ENCODE results near the gene CRHR1. TPM values are rescaled to one million over a fixed set of nuclear protein-coding genes. Genes with fewer than 3 reads are reported as not detected.
A peak's percentile ranks its signal among the peaks of the same experiment; 100 is the strongest.

The CRHR1 gene
- total RNA-seq, 2 donors from 2014 or later: not detected

GRCh38 chr17:45851022-45851421 is 66.9 kb downstream of the CRHR1 start:
- DNase-seq: no peak
- no peak overlapping the region for H3K27ac ChIP-seq
- intact Hi-C loops (cut with DNase I): no loop called here
- no peak for ATAC-seq
- no peak for TF ChIP-seq POLR2A (IDR thresholded peaks at IDR 0.05)
- TF ChIP-seq, protein P1, sequence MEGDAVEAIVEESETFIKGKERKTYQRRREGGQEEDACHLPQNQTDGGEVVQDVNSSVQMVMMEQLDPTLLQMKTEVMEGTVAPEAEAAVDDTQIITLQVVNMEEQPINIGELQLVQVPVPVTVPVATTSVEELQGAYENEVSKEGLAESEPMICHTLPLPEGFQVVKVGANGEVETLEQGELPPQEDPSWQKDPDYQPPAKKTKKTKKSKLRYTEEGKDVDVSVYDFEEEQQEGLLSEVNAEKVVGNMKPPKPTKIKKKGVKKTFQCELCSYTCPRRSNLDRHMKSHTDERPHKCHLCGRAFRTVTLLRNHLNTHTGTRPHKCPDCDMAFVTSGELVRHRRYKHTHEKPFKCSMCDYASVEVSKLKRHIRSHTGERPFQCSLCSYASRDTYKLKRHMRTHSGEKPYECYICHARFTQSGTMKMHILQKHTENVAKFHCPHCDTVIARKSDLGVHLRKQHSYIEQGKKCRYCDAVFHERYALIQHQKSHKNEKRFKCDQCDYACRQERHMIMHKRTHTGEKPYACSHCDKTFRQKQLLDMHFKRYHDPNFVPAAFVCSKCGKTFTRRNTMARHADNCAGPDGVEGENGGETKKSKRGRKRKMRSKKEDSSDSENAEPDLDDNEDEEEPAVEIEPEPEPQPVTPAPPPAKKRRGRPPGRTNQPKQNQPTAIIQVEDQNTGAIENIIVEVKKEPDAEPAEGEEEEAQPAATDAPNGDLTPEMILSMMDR (IDR thresholded peaks at IDR 0.05): no peak
- 71 to 80% methylated on average over 6 of the region's 6 CpGs for WGBS, 2 donors
- no peaks in the 10 kb centered on the region for H3K27me3 ChIP-seq
- H3K4me3 ChIP-seq: no peak overlapping the region
- no peaks in the 10 kb centered on the region for H3K36me3 ChIP-seq (replicated peaks in 1 of 2; ENCODE audit: insufficient read depth in 1 of 2, low read depth in 2 of 2)
- H3K9me3 ChIP-seq: no peaks in the 10 kb centered on the region
- no peaks in the 10 kb centered on the region for H3K4me1 ChIP-seq

DNA sequence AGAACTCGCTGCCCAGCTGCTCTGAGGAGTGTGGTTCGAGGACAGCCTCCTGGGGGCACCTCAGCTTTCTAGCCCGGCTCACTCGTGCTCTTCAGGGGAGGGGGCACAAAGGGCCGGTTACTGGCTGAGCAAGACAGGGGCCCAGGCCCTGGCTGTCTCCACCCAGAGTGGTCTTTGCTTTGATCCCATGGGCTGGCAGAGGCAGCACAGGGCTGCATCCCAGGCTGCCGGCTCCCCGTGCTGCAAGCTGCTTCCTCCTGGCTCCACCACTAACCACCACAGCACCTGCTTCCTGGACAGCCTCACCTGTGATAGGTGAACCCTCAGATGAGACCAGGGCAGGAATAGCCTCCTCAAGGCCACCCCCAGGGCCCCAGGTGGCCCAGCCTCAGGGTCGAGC is 67.3 kb downstream of the CRHR1 start:
- no peak for ATAC-seq
- no peaks in the 10 kb centered on the region for H3K27me3 ChIP-seq
- no peak overlapping the region for H3K4me3 ChIP-seq
- WGBS, 2 donors: 26 to 37% methylated on average over 3 to 8 of the region's 8 CpGs
- DNase-seq: no peak
- no peaks in the 10 kb centered on the region for H3K4me1 ChIP-seq
- no peaks in the 10 kb centered on the region for H3K36me3 ChIP-seq (replicated peaks in 1 of 2; ENCODE audit: insufficient read depth in 1 of 2, low read depth in 2 of 2)
- no peak overlapping the region for H3K27ac ChIP-seq
- no peaks in the 10 kb centered on the region for H3K9me3 ChIP-seq
- TF ChIP-seq, protein P1 (IDR thresholded peaks at IDR 0.05): no peak
- no peak for TF ChIP-seq POLR2A (IDR thresholded peaks at IDR 0.05)
- intact Hi-C loops (cut with DNase I): no loop called here

DNA sequence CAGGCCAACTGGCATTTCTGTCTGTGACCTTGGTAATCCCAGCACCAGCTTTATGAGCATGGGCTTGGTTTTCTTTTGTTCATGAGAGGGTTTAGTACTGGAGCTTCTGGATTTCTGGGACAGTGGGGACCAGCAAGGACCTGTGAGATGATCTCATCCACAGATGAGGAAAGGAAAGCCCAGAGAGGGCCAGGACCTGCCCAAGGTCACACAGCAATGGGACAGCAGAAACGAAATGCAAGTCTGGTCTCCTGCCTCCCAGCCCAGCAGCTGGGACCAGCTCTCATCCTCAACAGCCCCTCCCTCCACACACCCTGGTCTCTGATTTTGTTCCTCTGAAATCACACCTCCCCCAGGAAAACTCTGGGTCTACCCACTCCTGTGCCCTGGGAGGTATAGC is 67.8 kb downstream of the CRHR1 start:
- no peaks in the 10 kb centered on the region for H3K36me3 ChIP-seq (replicated peaks in 1 of 2; ENCODE audit: insufficient read depth in 1 of 2, low read depth in 2 of 2)
- intact Hi-C loops (cut with DNase I): no loop called here
- no peaks in the 10 kb centered on the region for H3K4me1 ChIP-seq
- DNase-seq (no peak), ATAC-seq (no peak)
- no peak for TF ChIP-seq POLR2A (IDR thresholded peaks at IDR 0.05)
- TF ChIP-seq, protein P1 (IDR thresholded peaks at IDR 0.05): no peak
- no peak overlapping the region for H3K27ac ChIP-seq
- no peaks in the 10 kb centered on the region for H3K9me3 ChIP-seq
- H3K27me3 ChIP-seq: no peaks in the 10 kb centered on the region
- H3K4me3 ChIP-seq: no peak overlapping the region
- WGBS, 2 donors: 14 to 27% methylated on average over 1 of the region's 1 CpG

DNA sequence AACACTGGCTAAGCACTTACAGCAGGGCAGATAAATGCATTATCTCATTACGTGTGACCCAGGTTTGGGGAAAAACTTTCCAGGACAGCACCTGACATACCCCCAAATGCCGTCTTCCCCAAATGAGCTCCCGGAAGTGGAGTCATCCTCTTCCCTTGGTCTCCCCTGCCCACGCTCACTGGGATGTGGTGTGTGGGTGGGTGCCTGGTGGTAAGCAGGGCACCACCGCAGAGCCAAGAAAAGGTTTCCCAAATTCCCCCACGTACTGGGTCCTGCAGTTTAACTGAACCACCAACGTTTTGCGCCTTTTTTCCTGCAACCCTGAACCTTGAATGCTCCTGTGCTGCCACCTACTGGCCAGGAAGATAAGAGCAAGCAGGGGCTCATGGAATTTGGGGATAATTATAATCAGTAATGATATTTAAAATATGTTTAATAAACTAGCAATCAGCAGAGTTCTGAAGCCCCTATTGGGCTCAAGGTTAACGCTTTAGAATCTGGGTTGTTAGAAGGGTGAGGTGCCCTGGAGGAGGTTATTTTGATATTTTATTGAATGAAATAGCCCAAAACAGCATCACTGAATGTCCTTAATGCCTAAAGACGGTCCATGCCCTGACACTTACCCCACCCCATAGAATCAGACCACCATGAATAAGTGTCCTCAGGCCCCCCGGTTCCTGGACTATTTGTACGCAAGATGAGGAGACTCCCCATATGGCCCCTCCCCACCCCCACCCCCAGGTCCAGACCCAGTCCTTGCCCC is 68.6 kb downstream of the CRHR1 start:
- Histone ChIP-seq H3K27ac (no peak overlapping the region), H3K4me3 (no peak overlapping the region), H3K9me3 (no peaks in the 10 kb centered on the region), H3K27me3 (no peaks in the 10 kb centered on the region), H3K36me3 (replicated peaks in 1 of 2; ENCODE audit: insufficient read depth in 1 of 2, low read depth in 2 of 2) (no peaks in the 10 kb centered on the region), H3K4me1 (no peaks in the 10 kb centered on the region)
- 17 to 23% methylated on average over 11 to 12 of the region's 12 CpGs for WGBS, 2 donors
- ATAC-seq (no peak), DNase-seq (peak; percentile 59 to 75 (median 70))
- intact Hi-C loops (cut with DNase I): no loop called here
- TF ChIP-seq, protein P1 (IDR thresholded peaks at IDR 0.05): peak; percentile 77 to 94 (median 81)
- TF ChIP-seq POLR2A (IDR thresholded peaks at IDR 0.05): no peak

DNA sequence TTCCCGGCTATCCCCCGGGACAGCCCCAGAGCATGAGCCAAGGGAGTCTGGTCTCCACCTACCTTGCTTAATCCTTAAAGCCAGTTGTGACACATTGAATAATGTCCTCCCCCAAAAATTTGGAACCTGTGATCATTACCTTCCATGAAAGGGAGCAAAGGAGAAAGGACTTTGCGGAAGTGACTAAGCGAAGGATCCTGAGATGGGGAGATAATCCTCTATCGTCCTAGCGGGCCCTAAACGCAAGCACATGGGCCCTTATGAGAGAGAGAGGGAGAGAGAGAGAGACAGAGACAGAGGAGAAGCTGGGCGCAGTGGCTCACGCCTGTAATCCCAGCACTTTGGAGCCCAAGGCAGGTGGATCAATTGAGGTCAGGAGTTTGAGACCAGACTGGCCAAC is 70.1 kb downstream of the CRHR1 start:
- Histone ChIP-seq H3K4me3 (no peak overlapping the region), H3K27me3 (no peaks in the 10 kb centered on the region), H3K4me1 (no peaks in the 10 kb centered on the region), H3K9me3 (no peaks in the 10 kb centered on the region), H3K27ac (no peak overlapping the region), H3K36me3 (replicated peaks in 1 of 2; ENCODE audit: insufficient read depth in 1 of 2, low read depth in 2 of 2) (no peaks in the 10 kb centered on the region)
- TF ChIP-seq, protein P1 (IDR thresholded peaks at IDR 0.05): no peak
- TF ChIP-seq POLR2A (IDR thresholded peaks at IDR 0.05): no peak
- DNase-seq (no peak), ATAC-seq (no peak)
- WGBS, 2 donors: 52 to 55% methylated on average over 7 to 9 of the region's 9 CpGs
- intact Hi-C loops (cut with DNase I): no loop called here

Data from body of pancreas (tissue), 4 donors.